Endothelial cell of umbilical vein (primary cell): ENCODE measurements around the gene RTBDN. TPM values are rescaled to one million over a fixed set of nuclear protein-coding genes. Genes with fewer than 3 reads are reported as not detected.

ENCODE experiments used
- BruUV-seq: library from RNA; stranded (reverse); fragments of 400-500 nt; replicated peaks from 2 replicates; lab custom pipeline; 2021; lab: Mats Ljungman, UMichigan
- CTCF ChIA-PET: fragments of 300-600, 350-600 bp; sonication (Branson Sonifier 250); formaldehyde crosslinking; loops from one replicate; lab custom pipeline; 2021; ENCODE audit warnings: antibody characterized with exemption, inconsistent platforms; lab: Charles Lee
- POLR2A ChIA-PET: fragments of 300-600, 350-600 bp; sonication (Branson Sonifier 250); formaldehyde crosslinking; loops from one replicate; lab custom pipeline; 2021; ENCODE audit warnings: antibody characterized with exemption, inconsistent platforms; lab: Charles Lee
- DNase-seq: peaks from one replicate; pipeline ENCODE4 v3.0.0-alpha.2; 2011; ENCODE audit warnings: low read depth, low spot score
- FAIRE-seq: peaks from 2 replicates; lab custom pipeline; 2011; peaks lifted over from hg19 to GRCh38; lab: Jason Lieb, UNC
- H2AFZ ChIP-seq: 2 replicates; pipeline ENCODE4 v1.6.0; 2012; ENCODE audit warnings: low read depth, low read length, control low read depth, inconsistent platforms
- H3K27ac ChIP-seq: 2 replicates; pipeline ENCODE4 v1.5.1; 2011; ENCODE audit warnings: low read depth, mild to moderate bottlenecking, control low read depth, low read length, moderate library complexity; ENCODE audit not compliant: insufficient read depth
- H3K27me3 ChIP-seq, 2 experiments: 2 replicates each; pipeline versions ENCODE4 v1.6.0 to v1.6.1; 2011; ENCODE audit warnings: low read length in 2 of 2, mixed read lengths in 1 of 2; ENCODE audit not compliant: control insufficient read depth in 2 of 2, insufficient read depth in 2 of 2
- H3K36me3 ChIP-seq, 2 experiments: 2 replicates in 1 of 2; 3 replicates in 1 of 2; pipeline ENCODE4 v1.5.1; 2011; ENCODE audit warnings: low read length in 2 of 2, mild to moderate bottlenecking in 1 of 2, moderate library complexity in 1 of 2; ENCODE audit not compliant: control insufficient read depth in 2 of 2, insufficient read depth in 2 of 2; ENCODE audit errors: extremely low read depth in 1 of 2
- H3K4me1 ChIP-seq: 3 replicates; pipeline ENCODE4 v1.5.1; 2011; ENCODE audit warnings: mild to moderate bottlenecking, low read length; ENCODE audit not compliant: control insufficient read depth, insufficient read depth; ENCODE audit errors: extremely low read depth
- H3K4me2 ChIP-seq: 2 replicates; pipeline ENCODE4 v1.6.1; 2011; ENCODE audit warnings: low read length, control low read depth, mixed read lengths; ENCODE audit not compliant: insufficient read depth
- H3K4me3 ChIP-seq, 3 experiments: fragments of 200-600 bp in 1 of 3; sonication (generic), shearing (Covaris generic) in 1 of 3; replicated peaks in 1 of 3; 2 replicates each; pipeline ENCODE4 v1.5.1; 2011 to 2016; ENCODE audit warnings: control low read depth in 3 of 3, low read length in 3 of 3, mild to moderate bottlenecking in 2 of 3, inconsistent platforms in 1 of 3, low read depth in 1 of 3, moderate library complexity in 1 of 3; ENCODE audit not compliant: insufficient read depth in 1 of 3
- H3K79me2 ChIP-seq: 2 replicates; pipeline ENCODE4 v1.6.0; 2012; ENCODE audit warnings: low read length, inconsistent platforms; ENCODE audit not compliant: control insufficient read depth, insufficient read depth
- H3K9ac ChIP-seq: replicated peaks from 2 replicates; pipeline ENCODE3; 2011; ENCODE audit warnings: low read length, control low read depth; ENCODE audit not compliant: insufficient read depth; ENCODE audit errors: extremely low read depth
- H3K9me1 ChIP-seq: replicated peaks from 3 replicates; pipeline ENCODE4 v1.6.0; 2011; ENCODE audit warnings: mild to moderate bottlenecking, low read length; ENCODE audit not compliant: control insufficient read depth, insufficient read depth; ENCODE audit errors: extremely low read depth
- H3K9me3 ChIP-seq: replicated peaks from 2 replicates; pipeline ENCODE4 v1.5.1; 2012; ENCODE audit warnings: low read length, inconsistent platforms; ENCODE audit not compliant: control insufficient read depth, insufficient read depth
- H4K20me1 ChIP-seq: replicated peaks from 2 replicates; pipeline ENCODE3; 2011; ENCODE audit warnings: mild to moderate bottlenecking, low read length; ENCODE audit not compliant: control insufficient read depth, insufficient read depth; ENCODE audit errors: extremely low read depth
- CTCF ChIP-seq, 2 donors: IDR thresholded peaks; 1 replicate in 1 of 2; 2 replicates in 1 of 2; pipeline ENCODE4 v1.5.1; 2011; ENCODE audit warnings: low read length in 2 of 2, mild to moderate bottlenecking in 2 of 2, moderate library complexity in 2 of 2, control low read depth in 1 of 2, inconsistent platforms in 1 of 2, low read depth in 1 of 2; ENCODE audit not compliant: insufficient read depth in 1 of 2; ENCODE audit errors: extremely low read depth in 1 of 2
- EZH2 ChIP-seq: IDR thresholded peaks from 2 replicates; pipeline ENCODE4 v1.6.1; 2012; ENCODE audit warnings: borderline replicate concordance, low read depth, mild to moderate bottlenecking, moderate library complexity, low read length, inconsistent platforms; ENCODE audit not compliant: severe bottlenecking
- GATA2 ChIP-seq: IDR thresholded peaks from 2 replicates; pipeline ENCODE4 v1.7.0; 2011; ENCODE audit warnings: low read depth, mild to moderate bottlenecking, moderate library complexity, mixed read lengths, low read length; ENCODE audit not compliant: insufficient read length, insufficient read depth
- JUN ChIP-seq: IDR thresholded peaks from 2 replicates; pipeline ENCODE4 v1.6.1; 2011; ENCODE audit warnings: borderline replicate concordance, low read depth; ENCODE audit not compliant: insufficient read length, insufficient read depth
- MYC ChIP-seq: IDR thresholded peaks from one replicate; pipeline ENCODE4 v1.6.1; 2011; ENCODE audit warnings: mild to moderate bottlenecking, low read depth, low read length
- POLR2A ChIP-seq: IDR thresholded peaks from 2 replicates; pipeline ENCODE4 v1.6.1; 2012; ENCODE audit warnings: low read depth, mild to moderate bottlenecking, control low read depth, low read length
- POLR2AphosphoS5 ChIP-seq: IDR thresholded peaks from 2 replicates; pipeline ENCODE4 v1.6.1; 2012; ENCODE audit warnings: low read depth, mild to moderate bottlenecking, control low read depth, low read length, moderate library complexity; ENCODE audit not compliant: insufficient read depth
- dilution Hi-C: fragments of 300-500 bp; cut with MboI; formaldehyde crosslinking; loops from one replicate; pipeline ENCODE4 v1.15.0; 2019; ENCODE audit warnings: low sequenced_read_pairs; ENCODE audit not compliant: extremely low pct_ligation_motif_present
- intact Hi-C: fragments of 100-400 bp; cut with micrococcal nuclease; formaldehyde crosslinking; loops from one replicate; pipeline ENCODE4 v1.10.0; 2022
- polyA plus RNA-seq, 4 experiments: library from polyadenylated mRNA; depleted of rRNA in 3 of 4; stranded (reverse) in 3 of 4; unstranded in 1 of 4; fragments of >200 nt; gene quantifications; 2 replicates each; pipeline versions ENCODE4 v1.2.1 to v1.2.3, GENCODE V29; 2011 to 2012; ENCODE audit warnings: missing spikeins in 1 of 4
- total RNA-seq: library from RNA; stranded (reverse); gene quantifications from 2 replicates; pipeline ENCODE4 v1.2.3, GENCODE V29; 2021

Gene RTBDN
- total and polyA plus RNA-seq, 2 donors (not counting 3 experiments of a cell fraction or from before 2014, with no cell fraction given), result not detected

- Histone ChIP-seq H3K27ac (peak overlapping the region; percentile 82), H3K4me1 (peaks cover 30% of the 10 kb centered on the region), H4K20me1 (no peaks in the 10 kb centered on the region), H3K9me3 (no peaks in the 10 kb centered on the region), H3K79me2 (no peaks in the 10 kb centered on the region), H3K9me1 (no peaks in the 10 kb centered on the region), H3K4me3 (no peak overlapping the region), H3K27me3 (no peaks in the 10 kb centered on the region), H3K9ac (peak overlapping the region; percentile 52), H2AFZ (no peak overlapping the region), H3K4me2 (peak overlapping the region; percentile 57), H3K36me3 (no peaks in the 10 kb centered on the region)
- FAIRE-seq (peak; percentile 82), DNase-seq (peak; percentile 67)
- no TSS peak for BruUV-seq
- POLR2A ChIA-PET, result interaction anchor here (0.9 to 5.2 kb wide), 2 partner anchors 13 to 18 kb away, joined by 4 to 94 read pairs; partner anchors contain the start of gene JUNB
- intact Hi-C loops, result no loop called here
- no peak for TF ChIP-seq POLR2AphosphoS5
- TF ChIP-seq EZH2, result no peak
- peak in 1 of 2 donors; percentile 5 for TF ChIP-seq CTCF (IDR thresholded peaks at IDR 0.05; ENCODE audit: extremely low read depth in 1 of 2, insufficient read depth in 1 of 2, low read depth in 1 of 2, low read length in 2 of 2)
- no peak for TF ChIP-seq MYC
- TF ChIP-seq POLR2A, result no peak
- no peak for TF ChIP-seq JUN
- TF ChIP-seq GATA2, result no peak
- dilution Hi-C loops, result no loop called here
- CTCF ChIA-PET, result interaction anchor here (4.9 to 10.3 kb wide), 3 partner anchors 8 to 18 kb away, joined by 48 to 387 read pairs (median 144); partner anchors contain the start of genes JUNB, PRDX2 and THSD8
Observed at GRCh38 chr19:12779162-12779993, 55.0 kb downstream of the RTBDN start.
